Measurements from ENCODE around the gene PRKD1.

The PRKD1 gene

DNA sequence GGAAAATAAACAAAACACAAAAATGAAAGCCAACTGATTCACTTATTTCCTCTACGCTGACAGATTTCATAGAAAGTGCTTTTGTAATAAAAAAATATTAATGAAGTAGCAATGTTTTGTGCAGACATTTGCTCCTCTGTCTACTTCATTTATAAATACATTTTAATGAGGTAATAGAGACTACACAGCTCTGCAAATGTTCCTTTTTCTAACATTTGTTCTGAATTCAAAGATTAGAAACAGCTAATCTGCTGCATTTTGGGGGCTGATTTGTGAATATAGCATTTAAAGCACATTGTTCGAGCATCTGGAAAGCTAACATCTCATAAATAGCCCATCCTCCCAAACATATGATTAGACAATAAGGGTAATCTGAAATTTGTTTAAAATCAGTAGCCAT, 97.8 kb downstream of the PRKD1 start:
- H3K9ac ChIP-seq (ENCODE audit: low read depth, low read length, poor library complexity, severe bottlenecking) = no peak overlapping the region
- no peak overlapping the region for H3K4me2 ChIP-seq (ENCODE audit: low read depth, low read length, poor library complexity, severe bottlenecking)
- no peaks in the 10 kb centered on the region for H3K9me3 ChIP-seq (ENCODE audit: insufficient read depth, low read depth, low read length)
- no peaks in the 10 kb centered on the region for H3K36me3 ChIP-seq (ENCODE audit: insufficient read depth, low read length)
- no peaks in the 10 kb centered on the region for H3K4me1 ChIP-seq (ENCODE audit: insufficient read depth, low read length, poor library complexity, severe bottlenecking)
- H2AFZ ChIP-seq (ENCODE audit: low read length) = no peak overlapping the region
- no peak for TF ChIP-seq EZH2phosphoT487 (IDR thresholded peaks at IDR 0.05; ENCODE audit: borderline replicate concordance)
- TF ChIP-seq CTCF (conservative IDR thresholded peaks at IDR 0.05; ENCODE audit: low read length) = no peak
- no peak overlapping the region for H3K4me3 ChIP-seq (ENCODE audit: low read length, poor library complexity, severe bottlenecking)
- H3K9me2 ChIP-seq (replicated peaks; ENCODE audit: low read depth, low read length) = no peaks in the 10 kb centered on the region
- H3K27me3 ChIP-seq (ENCODE audit: insufficient read depth, low read length, poor library complexity, severe bottlenecking) = no peaks in the 10 kb centered on the region
- no peaks in the 10 kb centered on the region for H3K79me2 ChIP-seq (ENCODE audit: insufficient read depth, low read length)
- H3F3A ChIP-seq (ENCODE audit: low read depth) = no peaks in the 10 kb centered on the region
- H4K20me1 ChIP-seq (ENCODE audit: insufficient read depth, low read length, poor library complexity, severe bottlenecking) = no peaks in the 10 kb centered on the region

DNA sequence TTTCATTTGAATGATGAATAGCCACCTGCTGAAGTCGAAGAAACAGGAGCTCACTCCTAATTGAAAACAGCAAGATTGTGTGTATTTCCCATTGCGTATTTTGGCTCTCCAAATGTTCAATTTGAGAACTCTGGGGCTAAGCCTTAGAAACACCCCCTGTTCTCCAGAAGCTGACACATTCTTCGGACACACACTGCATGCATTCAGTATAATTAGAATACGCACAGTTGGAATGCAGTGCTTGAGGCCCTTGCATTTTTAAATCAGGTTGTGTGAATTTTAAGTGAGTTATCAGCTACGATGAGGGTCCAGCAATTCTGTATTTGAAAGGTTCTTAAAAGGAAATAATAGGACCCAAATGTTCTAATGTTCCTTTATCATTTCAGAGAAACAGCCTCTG, 103.8 kb downstream of the PRKD1 start:
- Histone ChIP-seq H3K4me2 (ENCODE audit: low read depth, low read length, poor library complexity, severe bottlenecking) (no peak overlapping the region), H3K79me2 (ENCODE audit: insufficient read depth, low read length) (no peaks in the 10 kb centered on the region), H3K36me3 (ENCODE audit: insufficient read depth, low read length) (no peaks in the 10 kb centered on the region), H3F3A (ENCODE audit: low read depth) (no peaks in the 10 kb centered on the region), H3K4me1 (ENCODE audit: insufficient read depth, low read length, poor library complexity, severe bottlenecking) (no peaks in the 10 kb centered on the region), H3K9me3 (ENCODE audit: insufficient read depth, low read depth, low read length) (no peaks in the 10 kb centered on the region), H3K4me3 (ENCODE audit: low read length, poor library complexity, severe bottlenecking) (no peak overlapping the region), H3K9ac (ENCODE audit: low read depth, low read length, poor library complexity, severe bottlenecking) (no peak overlapping the region), H2AFZ (ENCODE audit: low read length) (no peak overlapping the region), H4K20me1 (ENCODE audit: insufficient read depth, low read length, poor library complexity, severe bottlenecking) (no peaks in the 10 kb centered on the region), H3K27me3 (ENCODE audit: insufficient read depth, low read length, poor library complexity, severe bottlenecking) (no peaks in the 10 kb centered on the region), H3K9me2 (replicated peaks; ENCODE audit: low read depth, low read length) (no peaks in the 10 kb centered on the region)
- no peak for TF ChIP-seq CTCF (conservative IDR thresholded peaks at IDR 0.05; ENCODE audit: low read length)

DNA sequence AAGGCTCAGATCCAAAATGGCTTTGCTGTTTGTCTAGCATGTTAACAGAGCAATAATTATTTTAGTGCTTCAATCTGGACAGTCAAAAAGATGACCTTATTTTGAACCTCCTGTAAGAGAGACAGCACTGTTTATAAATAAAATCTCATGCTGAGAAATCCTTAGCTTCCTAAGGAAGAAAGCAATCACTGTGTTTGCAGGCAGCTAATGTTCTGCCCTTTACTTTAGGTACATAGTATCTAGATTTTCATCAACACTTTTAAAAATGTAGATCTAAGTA, 105.3 kb downstream of the PRKD1 start:
- Histone ChIP-seq H3K9me3 (ENCODE audit: insufficient read depth, low read depth, low read length) (no peaks in the 10 kb centered on the region), H3K4me3 (ENCODE audit: low read length, poor library complexity, severe bottlenecking) (no peak overlapping the region), H2AFZ (ENCODE audit: low read length) (no peak overlapping the region), H3K4me1 (ENCODE audit: insufficient read depth, low read length, poor library complexity, severe bottlenecking) (no peaks in the 10 kb centered on the region), H3K27me3 (ENCODE audit: insufficient read depth, low read length, poor library complexity, severe bottlenecking) (no peaks in the 10 kb centered on the region), H3K79me2 (ENCODE audit: insufficient read depth, low read length) (no peaks in the 10 kb centered on the region), H3F3A (ENCODE audit: low read depth) (no peaks in the 10 kb centered on the region), H3K4me2 (ENCODE audit: low read depth, low read length, poor library complexity, severe bottlenecking) (no peak overlapping the region), H3K9ac (ENCODE audit: low read depth, low read length, poor library complexity, severe bottlenecking) (no peak overlapping the region), H3K36me3 (ENCODE audit: insufficient read depth, low read length) (no peaks in the 10 kb centered on the region), H4K20me1 (ENCODE audit: insufficient read depth, low read length, poor library complexity, severe bottlenecking) (no peaks in the 10 kb centered on the region), H3K9me2 (replicated peaks; ENCODE audit: low read depth, low read length) (no peaks in the 10 kb centered on the region)
- TF ChIP-seq EZH2phosphoT487 (IDR thresholded peaks at IDR 0.05; ENCODE audit: borderline replicate concordance) = no peak
- TF ChIP-seq CTCF (conservative IDR thresholded peaks at IDR 0.05; ENCODE audit: low read length) = no peak
